GM21390 (cell line): ENCODE results near the gene RBFOX1.

ENCODE experiments used
- ATAC-seq: cut with Tn5 transposase; IDR thresholded peaks from one replicate; pipeline ENCODE4 v1.9.1; 2021; ENCODE audit not compliant: unreplicated experiment

Gene RBFOX1

DNA sequence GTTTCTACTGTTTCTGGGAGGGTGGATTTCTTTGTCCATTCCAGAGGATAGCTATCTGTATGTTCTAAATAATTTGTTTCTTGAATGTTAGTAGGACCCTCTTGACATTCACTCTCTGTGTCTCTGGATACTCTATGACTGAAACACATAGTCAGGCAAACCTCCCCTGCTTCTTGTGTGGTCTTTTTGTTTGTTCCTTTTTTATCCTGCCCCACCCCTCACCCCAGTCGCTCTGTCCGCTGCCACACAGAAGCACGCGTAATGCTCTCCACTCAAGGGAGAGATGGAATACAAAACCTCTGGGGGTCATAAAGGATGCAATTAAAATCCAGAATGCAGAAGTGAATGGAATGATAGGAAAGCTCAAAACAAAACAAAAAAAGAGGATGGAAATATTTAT, 253.1 kb downstream of the RBFOX1 start:
- ATAC-seq: no peak

DNA sequence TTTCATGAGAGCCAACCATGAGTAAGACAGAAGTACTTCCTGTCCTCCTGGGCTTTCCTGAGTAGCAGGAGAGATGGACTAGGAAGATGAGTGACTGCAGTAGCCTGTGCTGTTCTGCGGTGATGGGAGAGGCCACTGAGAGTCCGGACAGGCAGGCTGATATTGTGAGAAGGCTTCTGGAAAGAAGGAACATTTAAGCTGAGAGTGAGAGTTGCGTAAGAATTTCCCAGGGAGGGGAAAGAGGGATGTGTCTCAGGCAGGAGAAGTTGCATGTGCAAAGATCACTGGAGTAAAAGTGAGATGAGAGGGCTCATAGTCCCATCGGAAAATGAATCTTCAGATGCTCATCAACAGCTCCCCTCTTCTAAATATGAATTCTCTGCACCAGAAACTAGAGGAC, 258.3 kb downstream of the RBFOX1 start:
- ATAC-seq: no peak

DNA sequence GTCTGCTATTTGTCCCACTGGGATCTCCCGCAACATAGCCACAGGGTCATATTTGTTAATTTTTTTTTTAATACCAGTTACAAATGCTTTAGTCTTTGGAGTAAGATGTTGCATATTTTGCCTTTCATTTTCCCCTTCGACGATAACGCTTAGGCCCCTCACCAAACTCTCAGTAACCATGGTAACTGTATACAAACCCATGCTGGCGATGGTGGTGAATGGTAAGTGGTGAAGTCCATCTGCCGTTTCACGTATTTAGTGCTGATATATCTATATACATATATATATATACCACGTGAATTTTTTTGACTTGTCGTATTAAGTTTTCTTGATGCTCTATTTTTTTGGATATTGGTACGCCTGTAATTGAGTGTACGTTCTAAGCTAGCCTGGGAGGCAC, 263.7 kb downstream of the RBFOX1 start:
- ATAC-seq: no peak

DNA sequence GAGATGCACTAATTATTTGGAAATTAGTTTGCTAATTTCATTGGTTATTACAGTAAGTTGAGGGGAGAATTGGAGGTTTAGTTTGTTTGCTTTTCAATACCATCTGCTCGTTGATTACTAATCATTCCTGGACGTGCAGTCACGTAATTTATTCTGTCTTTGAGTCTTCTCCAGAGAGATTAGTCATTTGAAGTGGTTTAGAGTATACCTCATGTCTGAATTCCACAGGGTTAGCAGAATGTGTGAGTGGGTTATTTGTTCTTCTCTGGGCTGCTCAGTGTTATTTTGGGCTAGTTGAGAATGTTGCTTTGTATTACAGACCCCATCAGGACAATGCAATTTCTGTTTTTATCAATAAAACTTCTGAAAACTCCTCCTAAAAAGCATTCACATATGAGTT, 265.0 kb downstream of the RBFOX1 start:
- no peak for ATAC-seq

DNA sequence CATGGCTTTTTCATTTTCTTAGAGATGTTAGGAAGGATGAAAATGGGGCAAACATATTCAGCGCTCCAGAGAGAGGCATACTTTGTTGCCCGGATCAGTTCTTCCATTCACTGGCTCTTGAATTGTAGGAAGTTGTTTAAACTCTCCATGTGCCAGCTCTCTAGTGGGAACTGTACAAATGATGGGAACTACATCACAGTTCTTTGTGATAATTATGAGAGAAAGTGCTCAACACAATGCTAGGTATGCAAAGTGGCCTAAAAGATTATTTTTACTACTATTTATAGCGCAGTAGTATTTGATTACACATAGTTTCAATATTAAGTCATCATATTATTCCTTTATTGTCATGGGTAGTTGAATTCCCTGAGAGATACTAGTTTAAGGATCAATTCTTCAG, 268.5 kb downstream of the RBFOX1 start:
- ATAC-seq: no peak

DNA sequence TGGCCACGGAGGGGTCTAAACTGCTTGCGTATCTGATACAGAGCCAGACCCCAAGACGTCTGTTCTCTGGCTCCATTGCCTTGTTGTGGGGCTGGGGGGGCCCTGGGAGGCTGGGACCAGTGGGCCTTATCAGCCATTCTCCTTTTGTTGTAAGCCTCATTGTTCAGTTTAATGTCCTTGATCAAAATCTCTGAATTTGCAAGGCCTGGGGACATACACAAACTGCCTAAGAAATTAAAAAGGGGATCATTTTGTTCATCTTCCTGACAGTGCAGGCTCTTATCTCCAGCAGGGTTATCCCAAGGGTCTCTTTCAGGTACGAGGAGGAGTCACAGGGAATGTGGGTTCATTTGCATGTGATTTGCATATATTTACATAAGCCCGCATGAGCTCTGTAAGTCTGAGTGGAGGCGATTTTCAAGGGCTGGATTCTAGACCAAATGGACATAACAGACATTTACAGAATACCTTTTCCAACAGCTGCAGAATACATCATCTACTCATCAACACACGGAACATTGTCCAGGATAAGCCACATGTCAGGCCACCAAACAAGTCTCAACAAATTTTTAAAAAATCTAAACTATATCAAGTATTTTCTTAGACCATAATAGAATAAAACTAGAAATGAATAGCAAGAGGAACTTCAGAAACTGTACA, 269.8 kb downstream of the RBFOX1 start:
- no peak for ATAC-seq

DNA sequence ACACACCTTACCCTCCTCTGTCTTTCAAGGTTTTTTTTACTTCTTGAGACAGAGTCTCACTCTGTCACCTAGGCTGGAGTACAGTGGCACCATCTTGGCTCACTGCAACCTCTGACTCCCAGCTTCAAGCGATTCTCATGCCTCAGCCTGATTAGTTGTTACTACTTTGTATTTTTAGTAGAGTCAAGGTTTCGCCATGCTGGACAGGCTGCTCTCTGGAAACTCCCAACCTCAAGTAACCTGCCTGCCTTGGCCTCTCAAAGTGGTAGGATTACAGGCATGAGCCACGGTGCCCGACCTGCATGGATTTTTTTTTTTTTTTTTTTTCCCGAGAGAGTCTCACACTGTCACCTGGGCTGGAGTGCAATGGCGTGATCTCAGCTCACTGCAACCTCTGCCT, 273.2 kb downstream of the RBFOX1 start:
- no peak for ATAC-seq

DNA sequence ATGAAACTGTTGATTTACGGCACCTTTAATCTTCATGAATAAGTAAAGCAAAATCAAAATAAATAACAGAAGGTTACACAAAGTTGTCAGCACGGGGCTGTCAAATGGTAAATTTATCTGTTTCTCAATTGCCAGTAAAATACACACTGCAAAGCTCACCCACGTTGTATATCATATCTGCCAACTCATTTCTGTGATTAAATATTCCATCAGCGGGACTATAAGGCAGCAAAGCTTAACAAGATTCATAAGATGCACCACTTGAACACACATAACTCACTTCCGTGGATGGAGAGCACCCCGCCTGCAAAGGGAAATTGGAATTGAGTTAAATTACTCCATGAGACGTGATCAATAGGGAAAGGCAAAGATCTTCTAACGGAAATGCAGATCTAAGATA, 280.0 kb downstream of the RBFOX1 start:
- no peak for ATAC-seq

DNA sequence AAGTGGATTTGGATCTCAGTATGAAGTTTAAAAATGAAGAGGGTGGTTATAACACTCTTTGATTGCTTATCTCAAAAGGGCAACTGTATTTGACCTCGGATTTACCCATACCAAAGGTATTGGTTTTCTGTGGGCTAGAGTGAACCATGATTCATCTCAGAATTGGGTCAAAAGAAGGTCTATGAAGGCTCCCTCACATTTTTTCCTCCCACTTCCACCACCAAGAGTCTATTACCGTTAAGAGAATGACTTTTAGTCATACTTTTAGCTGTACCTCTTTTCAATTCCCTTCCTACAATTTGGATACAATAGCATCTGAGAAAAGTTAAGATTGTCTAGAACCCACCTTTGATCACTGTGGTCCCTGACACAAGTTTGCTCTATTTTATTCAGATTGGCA, 280.9 kb downstream of the RBFOX1 start:
- no peak for ATAC-seq

DNA sequence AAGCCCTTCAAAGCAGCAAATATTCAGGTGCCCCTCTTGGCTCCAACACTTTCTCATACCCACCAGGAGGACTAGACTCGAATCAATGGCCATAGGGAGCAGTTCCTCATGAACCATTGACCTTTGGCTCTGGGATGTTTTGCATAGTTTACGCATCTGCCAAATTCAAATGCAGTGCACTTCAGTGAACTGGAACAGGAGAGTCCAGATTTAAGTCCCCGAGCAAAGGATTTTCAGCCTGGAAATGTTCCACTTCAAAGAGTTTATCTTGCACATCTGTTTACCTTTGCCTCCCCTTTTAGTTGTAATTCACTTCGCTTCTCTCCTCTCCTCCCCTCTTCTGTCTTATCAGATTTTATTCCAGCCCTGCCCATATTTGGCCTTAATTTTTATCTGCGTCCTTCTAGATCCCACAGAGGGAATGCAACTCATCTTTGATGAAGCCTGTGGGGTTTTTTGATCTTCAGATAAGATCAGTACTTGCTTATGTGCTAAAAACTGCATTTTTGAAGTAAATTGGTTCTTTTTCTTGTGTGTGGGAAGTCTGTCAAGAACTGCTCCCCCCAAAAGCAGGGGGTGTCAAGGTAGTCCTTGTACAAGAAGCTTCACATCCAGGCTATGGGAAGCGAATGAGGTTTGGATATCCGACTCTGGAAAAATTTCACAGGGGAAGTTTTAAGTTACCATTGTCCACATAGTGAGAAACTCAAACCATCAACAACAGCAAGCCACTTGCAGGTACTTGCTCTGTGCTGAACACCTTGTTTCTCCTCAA, 281.6 kb downstream of the RBFOX1 start:
- ATAC-seq: no peak

DNA sequence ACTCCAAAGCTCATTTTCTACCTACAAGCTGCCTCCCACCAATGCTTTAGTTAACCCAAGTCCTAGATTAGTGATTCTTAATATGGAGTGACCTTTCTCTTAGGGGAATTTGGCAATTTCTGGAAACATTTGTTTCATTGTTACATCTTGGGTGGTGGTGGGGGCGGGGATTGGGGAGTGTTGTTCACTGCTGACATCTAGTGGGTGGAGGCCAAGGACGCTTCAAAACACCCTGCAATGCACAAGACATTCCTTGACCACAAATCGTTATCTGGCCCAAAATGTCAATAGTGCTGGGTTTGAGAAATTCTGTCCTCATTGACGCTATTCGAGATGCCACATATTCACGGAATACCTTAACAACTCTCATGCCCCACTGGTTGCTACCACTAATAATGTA, 282.9 kb downstream of the RBFOX1 start:
- no peak for ATAC-seq

DNA sequence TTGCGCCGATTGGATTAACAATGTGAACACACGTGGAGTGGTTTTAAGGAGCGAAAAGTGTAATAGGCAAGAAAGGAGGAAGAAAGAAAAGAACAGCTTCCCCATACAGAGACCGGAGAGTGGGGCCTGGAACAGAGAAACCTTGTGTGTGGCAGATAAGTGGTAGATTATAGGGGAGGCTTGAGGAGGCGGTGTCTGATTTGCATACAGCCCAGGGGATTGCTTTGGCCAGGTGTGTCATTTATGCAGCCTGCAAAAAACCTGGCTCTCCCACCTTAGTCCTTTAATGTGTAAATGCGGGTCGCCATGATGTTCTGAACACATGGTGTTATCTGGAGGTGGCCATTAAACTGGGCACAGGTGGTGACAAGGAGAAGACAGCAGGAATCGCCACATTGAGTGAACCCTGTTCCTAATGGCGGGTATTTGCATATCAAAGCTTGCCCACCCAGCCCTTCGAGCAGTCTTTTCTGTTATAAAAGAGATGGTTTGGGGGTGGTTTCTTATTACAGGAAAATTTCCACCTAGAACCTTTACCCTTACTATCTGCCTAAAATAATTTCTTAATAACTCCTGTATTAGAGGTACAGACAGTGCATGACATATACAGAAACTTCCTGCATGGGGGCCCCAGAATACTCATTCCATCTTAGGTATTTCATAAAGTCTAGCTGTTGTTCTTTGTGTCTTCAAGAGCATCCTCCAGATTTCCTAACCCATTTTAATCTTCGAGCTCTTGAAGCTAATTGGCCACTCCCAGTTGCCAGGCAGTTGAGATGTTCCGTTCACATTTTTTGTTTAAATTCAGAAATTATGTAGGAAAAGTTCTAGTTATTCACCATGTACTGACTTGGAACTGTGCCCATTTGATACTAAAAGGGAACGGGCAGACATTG, 292.5 kb downstream of the RBFOX1 start:
- ATAC-seq: no peak

DNA sequence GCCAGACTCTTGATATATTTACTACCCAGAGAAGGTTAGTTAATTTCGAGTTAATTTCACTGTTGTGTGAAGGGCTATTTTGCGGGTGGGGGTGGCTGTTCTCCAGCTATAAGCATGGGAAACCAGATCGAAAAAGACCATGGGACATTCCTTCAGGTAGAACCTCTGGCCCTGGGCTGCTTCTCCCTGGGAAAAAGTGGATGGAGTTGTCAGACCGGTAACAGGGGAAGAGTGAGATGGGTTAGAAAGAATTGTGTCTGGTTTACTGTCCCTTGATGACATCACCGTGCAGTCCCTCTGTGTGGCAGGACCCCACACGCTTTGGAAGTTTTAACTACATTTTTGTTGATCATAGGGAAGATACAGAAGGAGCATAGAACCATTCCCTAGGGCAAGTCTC, 296.3 kb downstream of the RBFOX1 start:
- ATAC-seq: no peak

DNA sequence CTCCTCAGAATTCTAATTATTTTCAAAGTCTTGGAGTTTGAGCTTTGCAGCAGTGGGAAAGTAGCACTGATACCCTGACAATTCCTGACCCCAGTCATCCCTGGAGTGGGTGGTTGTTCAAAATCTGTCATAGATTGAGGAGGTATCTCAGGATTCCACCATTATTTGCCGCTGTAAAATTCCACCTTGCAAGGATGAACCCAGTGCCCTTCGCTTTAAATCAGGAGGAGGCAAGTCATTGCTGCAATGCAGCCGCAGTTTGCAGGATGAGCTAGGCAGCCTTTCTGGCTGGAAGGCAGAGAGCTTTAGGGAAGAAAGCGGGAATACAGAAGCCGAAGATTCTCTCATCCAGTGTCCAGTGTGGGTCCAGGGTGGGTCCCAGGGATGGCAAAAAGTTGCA, 296.9 kb downstream of the RBFOX1 start:
- no peak for ATAC-seq

DNA sequence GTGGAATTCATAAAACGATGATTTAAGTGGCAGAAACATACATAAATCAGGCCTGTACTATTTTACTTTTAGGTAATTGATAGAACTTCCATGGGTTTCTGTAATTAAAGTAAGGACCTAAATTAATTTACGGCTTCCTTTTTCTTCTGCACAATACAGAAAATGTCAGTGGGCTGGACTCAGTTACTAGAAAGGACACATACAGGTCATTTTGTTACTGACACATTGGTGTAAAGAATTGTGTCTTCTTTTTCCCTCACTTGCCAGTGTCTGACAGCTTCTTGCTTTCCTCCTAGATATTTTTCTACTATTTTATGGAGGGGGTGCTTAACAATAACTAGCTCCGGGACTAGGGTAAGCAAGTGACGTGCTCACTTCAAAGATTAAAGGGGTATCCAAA, 304.8 kb downstream of the RBFOX1 start:
- ATAC-seq: no peak

DNA sequence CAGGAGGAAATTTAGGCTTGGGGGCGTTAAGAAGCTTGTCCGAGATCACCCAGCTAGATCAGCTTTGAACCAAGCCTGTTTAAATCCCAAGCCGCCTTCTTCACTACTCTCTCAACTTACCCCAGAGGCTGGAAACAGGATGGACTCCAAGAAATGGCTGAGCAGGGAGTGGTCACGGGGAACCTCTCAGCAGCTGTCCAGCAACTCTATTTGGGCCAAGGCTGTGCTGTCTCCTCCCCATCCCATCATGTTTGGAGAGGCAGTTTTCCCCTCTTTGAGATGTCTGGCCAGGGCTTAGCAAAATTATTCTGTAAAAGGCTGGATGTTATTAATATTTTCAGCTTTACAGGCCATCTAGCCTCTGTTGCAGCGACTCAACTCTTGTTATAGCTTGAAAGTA, 305.7 kb downstream of the RBFOX1 start:
- ATAC-seq: no peak

DNA sequence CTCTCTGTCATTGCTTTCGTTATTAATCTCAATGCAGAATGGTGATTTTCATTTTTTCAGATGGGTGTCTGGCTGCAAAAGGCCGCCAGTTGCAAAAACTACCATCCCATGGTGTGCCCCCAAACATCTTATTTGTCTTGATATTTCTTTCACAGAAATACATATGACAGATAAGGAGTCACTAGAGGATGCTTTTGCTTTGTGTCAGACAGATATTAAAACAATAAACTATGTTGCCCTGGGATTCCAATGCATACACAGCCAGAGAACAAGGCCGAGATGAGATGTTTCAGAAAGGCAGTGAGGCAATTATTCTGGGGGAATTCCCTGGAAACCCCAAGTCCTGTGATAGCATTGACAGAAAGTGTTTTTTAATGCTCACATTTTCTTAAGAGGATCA, 307.7 kb downstream of the RBFOX1 start:
- no peak for ATAC-seq

DNA sequence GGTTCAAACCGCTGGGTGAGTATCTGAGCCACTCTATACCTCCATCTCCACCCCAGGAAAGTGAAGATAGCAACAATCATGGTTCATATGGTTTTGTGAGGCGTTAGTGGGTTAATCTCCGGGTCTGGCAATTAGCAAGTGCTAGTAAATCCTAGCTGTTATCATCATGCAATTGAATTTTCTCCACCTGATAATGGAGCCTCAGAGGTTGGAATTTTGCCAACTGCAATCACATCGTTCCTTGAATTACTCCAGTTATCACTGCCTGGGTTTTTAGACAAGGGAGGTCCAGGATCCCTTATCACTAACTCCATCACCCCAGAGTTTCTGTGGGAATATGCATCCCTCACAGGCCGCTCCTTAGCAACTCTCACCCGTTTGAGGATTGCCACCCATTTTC, 311.5 kb downstream of the RBFOX1 start:
- ATAC-seq: no peak

DNA sequence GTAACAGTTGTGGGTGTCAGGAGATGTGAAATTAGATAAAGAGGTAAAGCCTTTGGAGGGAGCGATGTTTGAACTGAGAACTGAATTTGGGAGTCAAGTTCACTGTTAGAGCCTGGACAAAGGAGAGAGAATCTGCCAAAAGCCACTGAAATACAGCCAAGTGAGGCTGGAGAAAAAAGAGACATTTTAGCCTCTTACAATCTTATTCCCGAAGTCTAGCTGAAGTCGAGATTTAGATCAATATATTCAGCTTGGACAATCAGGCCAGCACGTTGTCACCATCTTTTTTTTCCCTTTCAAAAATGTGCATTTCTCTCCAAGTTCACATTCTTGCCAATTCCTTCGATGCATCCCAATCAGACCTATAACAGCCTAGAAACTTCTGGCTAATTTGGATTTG, 312.2 kb downstream of the RBFOX1 start:
- ATAC-seq: no peak

DNA sequence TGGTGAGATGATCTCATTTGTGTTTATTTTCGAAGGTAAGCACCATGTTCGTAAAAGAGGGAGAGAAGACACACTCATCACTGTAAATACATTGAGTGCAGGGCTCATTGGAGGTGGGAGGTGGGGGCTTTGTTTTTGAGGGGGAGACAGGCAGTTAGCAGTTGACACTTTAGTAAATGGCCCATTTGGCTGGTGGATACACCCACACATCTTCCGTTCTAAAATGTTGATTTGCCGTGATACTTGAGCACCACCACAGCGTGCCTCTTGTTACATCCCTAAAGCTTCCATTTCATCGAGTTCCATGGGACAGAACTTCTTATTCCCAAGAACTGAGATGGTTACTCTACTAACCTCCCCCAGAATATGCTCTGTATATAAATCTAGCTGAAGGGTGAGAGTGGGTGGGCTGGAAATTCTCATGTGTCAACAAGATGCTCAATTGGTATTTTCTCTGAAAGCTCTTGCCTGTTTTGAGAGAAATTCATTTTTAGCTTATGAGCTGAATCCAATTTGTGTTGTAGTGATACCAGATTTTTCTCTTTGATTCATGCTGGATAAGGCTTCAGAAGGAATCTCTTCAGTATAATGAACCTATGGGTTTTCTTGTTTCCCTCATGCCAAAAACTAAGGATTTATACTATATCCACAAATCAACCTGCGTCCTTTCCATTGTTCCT, 314.3 kb downstream of the RBFOX1 start:
- no peak for ATAC-seq

DNA sequence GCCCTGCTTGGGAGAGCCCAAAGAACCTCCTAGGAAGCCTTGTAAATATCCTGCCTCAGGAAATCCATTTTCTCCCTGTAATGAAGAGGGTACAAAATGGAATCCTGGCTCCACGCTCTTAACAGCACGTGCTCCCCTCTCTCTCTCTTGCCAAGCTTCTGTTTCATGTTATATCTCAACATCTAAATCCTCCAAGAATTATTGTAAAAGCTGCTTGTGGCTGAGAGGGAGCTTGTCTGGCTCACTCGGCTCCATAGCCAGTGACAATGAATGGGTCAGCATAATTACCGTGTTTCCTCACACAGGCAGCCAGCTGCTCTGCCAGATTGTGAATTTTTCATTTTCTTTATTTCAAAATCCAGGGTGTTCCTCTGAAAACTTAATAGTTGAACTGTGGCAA, 317.8 kb downstream of the RBFOX1 start:
- no peak for ATAC-seq
